ENCODE results near the gene FAM83G.
"Not testable (repeated sequence)": the region's sequence is repeated elsewhere in the genome, so short reads cannot be mapped to it uniquely, and the experiment has no call there.

- TF ChIP-seq FOXK2 (IDR thresholded peaks at IDR 0.05); ARNT (IDR thresholded peaks at IDR 0.05); L3MBTL2 (conservative IDR thresholded peaks at IDR 0.05); SUZ12 (IDR thresholded peaks at IDR 0.05); BHLHE40 (IDR thresholded peaks at IDR 0.05; ENCODE audit: borderline replicate concordance); ZNF384 (IDR thresholded peaks at IDR 0.05); SP1 (IDR thresholded peaks at IDR 0.05); TARDBP (IDR thresholded peaks at IDR 0.05); FOXM1 (IDR thresholded peaks at IDR 0.05; ENCODE audit: borderline replicate concordance); LEF1 (IDR thresholded peaks at IDR 0.05; ENCODE audit: borderline replicate concordance); HDGF (IDR thresholded peaks at IDR 0.05; ENCODE audit: borderline replicate concordance); NFRKB (IDR thresholded peaks at IDR 0.05): not testable (repeated sequence)
Observed at GRCh38 chr17:19040350-19040749, 35.8 kb upstream of the FAM83G start.

Data from HEK293T (cell line).